ENCODE results near the gene MAD2L2. TPM values are rescaled to one million over a fixed set of nuclear protein-coding genes. Genes with fewer than 3 reads are reported as not detected.

Gene MAD2L2
- total RNA-seq, 1 experiment from 2014 or later = 283 TPM

GRCh38 chr1:11725616-11726015 is 44.7 kb upstream of the MAD2L2 start:
- no peak overlapping the region for H3K56ac ChIP-seq (ENCODE audit: insufficient read length, low read depth, low read length)
- H4K8ac ChIP-seq (replicated peaks; ENCODE audit: insufficient read length, low read depth, low read length) = no peak overlapping the region
- no peak overlapping the region for H3K4me2 ChIP-seq (ENCODE audit: insufficient read depth, insufficient read length, low read length)
- H3K79me2 ChIP-seq (ENCODE audit: insufficient read depth, low read length) = no peaks in the 10 kb centered on the region
- no peaks in the 10 kb centered on the region for H3K79me1 ChIP-seq (ENCODE audit: insufficient read depth, low read depth, low read length, poor library complexity, severe bottlenecking)
- DNase-seq = no peak
- no peak overlapping the region for H4K5ac ChIP-seq (ENCODE audit: insufficient read length, low read depth, low read length)
- H3K9me3 Mint-ChIP-seq = no peaks in the 10 kb centered on the region; a peak in 1 of 5 replicates
- peaks cover 8% of the 10 kb centered on the region for H3K4me1 ChIP-seq (ENCODE audit: insufficient read depth, low read length)
- WGBS (ENCODE audit: extremely low coverage, insufficient read length, low lambda C conversion rate) = no CpG with 5 or more reads among the region's 5 CpGs
- H3K27ac ChIP-seq (ENCODE audit: insufficient read length, low read depth, low read length) = no peak overlapping the region
- H3K36me3 Mint-ChIP-seq (ENCODE audit: insufficient read depth in 1 of 3, low read depth in 3 of 3) = peaks cover 0 to 4% (median 0%) of the 10 kb centered on the region in 3 experiments; a peak in 1 of 7 replicates
- no peak overlapping the region for H4K91ac ChIP-seq (ENCODE audit: insufficient read length, low read depth, low read length)
- H3T11ph ChIP-seq (ENCODE audit: low read length) = no peak overlapping the region
- no peaks in the 10 kb centered on the region for H3K23me2 ChIP-seq (ENCODE audit: insufficient read length, low read depth, low read length, poor library complexity, severe bottlenecking)
- no peak overlapping the region for H3K23ac ChIP-seq (ENCODE audit: insufficient read length, low read depth, low read length)
- H2BK12ac ChIP-seq (ENCODE audit: insufficient read length, low read depth, low read length) = no peak overlapping the region
- H3K4ac ChIP-seq (ENCODE audit: low read depth, low read length) = no peak overlapping the region
- no peak overlapping the region for H2AFZ ChIP-seq (ENCODE audit: low read length)
- no peak overlapping the region for H3K4me3 Mint-ChIP-seq
- no peaks in the 10 kb centered on the region for H4K20me1 ChIP-seq (ENCODE audit: control insufficient read depth, insufficient read depth, insufficient read length)
- H3K27me3 Mint-ChIP-seq (ENCODE audit: low read depth) = no peaks in the 10 kb centered on the region; the same call in none of the 2 replicates
- H2BK5ac ChIP-seq (ENCODE audit: insufficient read length, low read length) = no peak overlapping the region
- H3K27ac Mint-ChIP-seq = peak overlapping the region in 2 of 3 experiments; percentile 89 to 93; a peak in 5 of 7 replicates
- no peak for TF ChIP-seq CTCF (conservative IDR thresholded peaks at IDR 0.05)
- no peak overlapping the region for H2BK120ac ChIP-seq (ENCODE audit: low read depth, low read length, poor library complexity, severe bottlenecking)
- H3K4me1 Mint-ChIP-seq = peaks cover 36 to 41% of the 10 kb centered on the region in 2 experiments
- H3K27me3 ChIP-seq (ENCODE audit: insufficient read depth, low read length) = no peaks in the 10 kb centered on the region
- H2BK15ac ChIP-seq (ENCODE audit: low read depth, low read length) = no peak overlapping the region
- H2AK5ac ChIP-seq (ENCODE audit: insufficient read length, low read length) = no peak overlapping the region
- peak overlapping the region; percentile 68; the same call in 1 of the 2 replicates for H3K14ac ChIP-seq (ENCODE audit: insufficient read depth, low read length)
- no peak overlapping the region for H3K9ac ChIP-seq (ENCODE audit: extremely low read depth, insufficient read length, low read length)
- no peaks in the 10 kb centered on the region for H3K9me3 ChIP-seq (ENCODE audit: control insufficient read depth, low read depth, low read length)
- H2BK20ac ChIP-seq (ENCODE audit: low read depth, low read length, poor library complexity, severe bottlenecking) = no peak overlapping the region
- no peak overlapping the region for H3K18ac ChIP-seq (ENCODE audit: insufficient read length, low read depth, low read length)

Data from H9 (cell line).